Mammary epithelial cell (primary cell): ENCODE data around the gene DIO1.

Experiments used
- CTCF ChIP-seq, 2 donors: IDR thresholded peaks in 1 of 2; conservative IDR thresholded peaks in 1 of 2; 2 replicates each; pipeline ENCODE4 v1.5.1; 2011 to 2012; ENCODE audit warnings: inconsistent platforms in 2 of 2, low read length in 2 of 2, mild to moderate bottlenecking in 2 of 2, control low read depth in 1 of 2, low read depth in 1 of 2; ENCODE audit not compliant: insufficient read depth in 1 of 2; ENCODE audit errors: extremely low read depth in 1 of 2
- EZH2 ChIP-seq: IDR thresholded peaks from 2 replicates; pipeline ENCODE4 v1.6.1; 2012; ENCODE audit warnings: low read length, inconsistent platforms, borderline replicate concordance

DNA sequence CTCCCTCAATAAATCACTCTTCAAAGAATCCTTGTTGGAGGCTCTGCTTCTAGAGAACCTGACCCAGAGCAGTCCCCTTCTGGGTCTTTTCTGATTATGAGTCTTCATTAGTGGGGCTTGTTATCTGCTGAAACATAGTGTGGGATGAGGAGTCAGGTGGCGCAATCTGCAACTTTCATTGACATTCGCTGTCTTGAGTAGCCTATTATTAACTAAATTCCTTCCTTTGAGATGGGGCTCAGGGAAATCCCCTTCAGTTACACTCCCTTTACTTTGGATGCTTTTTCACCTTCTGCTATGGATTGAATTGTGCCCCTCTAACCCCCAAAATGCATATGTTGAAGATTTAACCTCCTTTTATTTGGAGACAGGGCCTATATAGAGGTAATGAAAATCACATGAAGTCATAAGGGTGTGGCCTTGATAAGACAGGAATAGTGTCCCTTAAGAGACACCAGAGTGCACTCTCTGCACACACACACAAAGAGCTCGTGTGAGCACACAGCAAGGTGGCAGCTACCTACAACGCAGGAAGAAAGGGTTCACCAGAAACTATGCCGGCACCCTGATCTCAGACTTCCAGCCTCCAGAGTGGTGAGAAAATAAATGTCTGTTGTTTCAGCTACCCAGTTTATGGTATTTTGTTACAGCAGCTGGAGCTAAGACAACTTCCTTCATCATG is 19.5 kb downstream of the DIO1 start:
- no peak for TF ChIP-seq CTCF (conservative IDR thresholded peaks at IDR 0.05 in 1 of 2, IDR thresholded peaks at IDR 0.05 in 1 of 2; ENCODE audit: extremely low read depth in 1 of 2, insufficient read depth in 1 of 2, low read depth in 1 of 2, low read length in 2 of 2)
- no peak for TF ChIP-seq EZH2
